HepG2 (cell line): ENCODE results near the gene PTH1R. TPM values are rescaled to one million over a fixed set of nuclear protein-coding genes. Genes with fewer than 3 reads are reported as not detected.
A peak's percentile ranks its signal among the peaks of the same experiment; 100 is the strongest.

ENCODE experiments used
- BCL6 ChIP-seq: IDR thresholded peaks from 2 replicates; pipeline ENCODE4 v1.6.1; 2016; ENCODE audit warnings: missing genetic modification reagents, missing compliant biosample characterization
- CBFB ChIP-seq: sonication (generic); formaldehyde crosslinking; IDR thresholded peaks from 2 replicates; pipeline ENCODE4 v1.4.0; 2020; ENCODE audit warnings: missing genetic modification reagents
- CEBPB ChIP-seq: IDR thresholded peaks from 2 replicates; pipeline ENCODE4 v1.6.1; 2011; ENCODE audit warnings: low read depth, low read length, improper control_type of control experiment, borderline replicate concordance
- CREM ChIP-seq, 2 experiments: sonication (generic) in 1 of 2; formaldehyde crosslinking in 1 of 2; IDR thresholded peaks; 2 replicates each; pipeline versions ENCODE4 v1.4.0 to v1.6.1; 2016 to 2020; ENCODE audit warnings: antibody characterized with exemption in 1 of 2, mild to moderate bottlenecking in 1 of 2, missing genetic modification reagents in 1 of 2
- HES4 ChIP-seq: sonication (generic); formaldehyde crosslinking; IDR thresholded peaks from 2 replicates; pipeline ENCODE4 v1.9.0; 2021; ENCODE audit warnings: mild to moderate bottlenecking, missing genetic modification reagents, borderline replicate concordance
- HMG20B ChIP-seq: conservative IDR thresholded peaks from 2 replicates; pipeline ENCODE4 v1.6.1; 2016; ENCODE audit warnings: missing genetic modification reagents, missing compliant biosample characterization
- NR0B2 ChIP-seq: sonication (generic); formaldehyde crosslinking; IDR thresholded peaks from 2 replicates; pipeline ENCODE4 v1.4.0; 2020; ENCODE audit warnings: mild to moderate bottlenecking, missing genetic modification reagents
- SKIL ChIP-seq: sonication (generic); formaldehyde crosslinking; IDR thresholded peaks from 2 replicates; pipeline ENCODE4 v1.8.0; 2022; ENCODE audit warnings: missing genetic modification reagents, mild to moderate bottlenecking, moderate library complexity, borderline replicate concordance
- TAF1 ChIP-seq: sonication (generic); formaldehyde crosslinking; IDR thresholded peaks from 2 replicates; pipeline ENCODE4 v1.4.0; 2020; ENCODE audit warnings: missing genetic modification reagents
- TAF15 ChIP-seq: fragments of 200-400 bp; formaldehyde crosslinking; IDR thresholded peaks from one replicate; pipeline ENCODE4 v1.6.1; 2018; ENCODE audit warnings: mild to moderate bottlenecking, low read depth, low read length; ENCODE audit not compliant: poor library complexity, severe bottlenecking
- TERF1 ChIP-seq: sonication (generic); formaldehyde crosslinking; IDR thresholded peaks from 2 replicates; pipeline ENCODE4 v1.8.0; 2022; ENCODE audit warnings: mild to moderate bottlenecking, missing genetic modification reagents, moderate library complexity
- ZFY ChIP-seq: sonication (generic); formaldehyde crosslinking; IDR thresholded peaks from 2 replicates; pipeline ENCODE4 v1.4.0; 2020; ENCODE audit warnings: missing genetic modification reagents
- ZNF121 ChIP-seq: sonication (generic); formaldehyde crosslinking; IDR thresholded peaks from 2 replicates; pipeline ENCODE4 v1.5.0; 2020; ENCODE audit warnings: mild to moderate bottlenecking, missing genetic modification reagents
- ZNF615 ChIP-seq: sonication (generic); formaldehyde crosslinking; IDR thresholded peaks from 2 replicates; pipeline ENCODE4 v1.5.0; 2020; ENCODE audit warnings: mild to moderate bottlenecking, missing genetic modification reagents, borderline replicate concordance
- ZNF704 ChIP-seq: sonication (generic); formaldehyde crosslinking; IDR thresholded peaks from 2 replicates; pipeline ENCODE4 v1.8.1; 2023; ENCODE audit warnings: mild to moderate bottlenecking, inconsistent platforms, moderate library complexity, missing genetic modification reagents, borderline replicate concordance
- ZNF749 ChIP-seq: sonication (generic); formaldehyde crosslinking; IDR thresholded peaks from 2 replicates; pipeline ENCODE4 v1.8.0; 2022; ENCODE audit warnings: mild to moderate bottlenecking, missing genetic modification reagents, moderate library complexity, borderline replicate concordance
- ZNF782 ChIP-seq: sonication (generic); formaldehyde crosslinking; IDR thresholded peaks from 2 replicates; pipeline ENCODE4 v1.4.0; 2020; ENCODE audit warnings: missing genetic modification reagents, mild to moderate bottlenecking, borderline replicate concordance
- ZSCAN31 ChIP-seq: sonication (generic); formaldehyde crosslinking; IDR thresholded peaks from 2 replicates; pipeline ENCODE4 v1.5.0; 2020; ENCODE audit warnings: low read depth, mild to moderate bottlenecking, missing genetic modification reagents
- polyA plus RNA-seq, 8 experiments: library from polyadenylated mRNA; depleted of rRNA in 3 of 8; stranded (reverse) in 7 of 8; unstranded in 1 of 8; fragments of >200 nt; fragmentation: Illumina TruSeq in 4 of 8; extraction: Trizol in 4 of 8; gene quantifications; 2 replicates each; pipeline versions ENCODE4 v1.2.1 to v1.2.3, GENCODE V29; 2011 to 2016; ENCODE audit warnings: low read depth in 4 of 8, missing spikeins in 1 of 8, mixed read lengths in 1 of 8; ENCODE audit not compliant: insufficient read depth in 1 of 8
- total RNA-seq, 5 experiments: library from RNA; depleted of rRNA; stranded (reverse); fragments of >200 nt; fragmentation: Illumina TruSeq; extraction: Trizol; gene quantifications; 2 replicates each; pipeline ENCODE4 v1.2.3, GENCODE V29; 2016; ENCODE audit warnings: low read depth in 1 of 5
- TF ChIP-seq, protein P1 (sequence below): sonication (generic); formaldehyde crosslinking; IDR thresholded peaks from 2 replicates; pipeline ENCODE4 v1.4.0; 2020; ENCODE audit warnings: missing genetic modification reagents
- TF ChIP-seq, protein P2 (sequence below): sonication (generic); formaldehyde crosslinking; conservative IDR thresholded peaks from 2 replicates; pipeline ENCODE4 v1.4.0; 2020; ENCODE audit warnings: missing genetic modification reagents

PTH1R gene
- total and polyA plus RNA-seq, 2 of the 13 experiments (the other 11 are each of a cell fraction or from before 2014, with no cell fraction given) = not detected

GRCh38 chr3:46931631-46932331 lies 54.3 kb downstream of the PTH1R start (continued):
- TF ChIP-seq CREM (IDR thresholded peaks at IDR 0.05) (no peak), CREM (CRISPR knock-in tag; IDR thresholded peaks at IDR 0.05) (no peak), ZFY (CRISPR knock-in tag) (no peak), ZNF615 (CRISPR knock-in tag) (no peak), CBFB (CRISPR knock-in tag) (no peak), ZNF121 (peak; percentile 60), ZSCAN31 (no peak), TAF1 (0 out of 2 replicates have a peak, but pooled peaks have one; percentile 4), HMG20B (CRISPR knock-in tag) (no peak), SKIL (CRISPR knock-in tag) (peak; percentile 38; the same call in 1 of the 2 replicates), CEBPB (no peak), NR0B2 (CRISPR knock-in tag) (no peak), TAF15 (no peak), ZNF782 (CRISPR knock-in tag) (no peak), BCL6 (CRISPR knock-in tag) (peak; percentile 39; the same call in 1 of the 2 replicates), TERF1 (CRISPR knock-in tag) (no peak), ZNF749 (no peak), ZNF704 (CRISPR knock-in tag) (no peak), HES4 (CRISPR knock-in tag) (no peak)
- TF ChIP-seq, protein P1, sequence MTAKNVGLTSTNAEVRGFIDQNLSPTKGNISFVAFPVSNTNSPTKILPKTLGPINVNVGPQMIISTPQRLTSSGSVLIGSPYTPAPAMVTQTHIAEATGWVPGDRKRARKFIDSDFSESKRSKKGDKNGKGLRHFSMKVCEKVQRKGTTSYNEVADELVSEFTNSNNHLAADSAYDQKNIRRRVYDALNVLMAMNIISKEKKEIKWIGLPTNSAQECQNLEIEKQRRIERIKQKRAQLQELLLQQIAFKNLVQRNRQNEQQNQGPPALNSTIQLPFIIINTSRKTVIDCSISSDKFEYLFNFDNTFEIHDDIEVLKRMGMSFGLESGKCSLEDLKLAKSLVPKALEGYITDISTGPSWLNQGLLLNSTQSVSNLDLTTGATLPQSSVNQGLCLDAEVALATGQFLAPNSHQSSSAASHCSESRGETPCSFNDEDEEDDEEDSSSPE (CRISPR knock-in tag) = no peak
- TF ChIP-seq, protein P2, sequence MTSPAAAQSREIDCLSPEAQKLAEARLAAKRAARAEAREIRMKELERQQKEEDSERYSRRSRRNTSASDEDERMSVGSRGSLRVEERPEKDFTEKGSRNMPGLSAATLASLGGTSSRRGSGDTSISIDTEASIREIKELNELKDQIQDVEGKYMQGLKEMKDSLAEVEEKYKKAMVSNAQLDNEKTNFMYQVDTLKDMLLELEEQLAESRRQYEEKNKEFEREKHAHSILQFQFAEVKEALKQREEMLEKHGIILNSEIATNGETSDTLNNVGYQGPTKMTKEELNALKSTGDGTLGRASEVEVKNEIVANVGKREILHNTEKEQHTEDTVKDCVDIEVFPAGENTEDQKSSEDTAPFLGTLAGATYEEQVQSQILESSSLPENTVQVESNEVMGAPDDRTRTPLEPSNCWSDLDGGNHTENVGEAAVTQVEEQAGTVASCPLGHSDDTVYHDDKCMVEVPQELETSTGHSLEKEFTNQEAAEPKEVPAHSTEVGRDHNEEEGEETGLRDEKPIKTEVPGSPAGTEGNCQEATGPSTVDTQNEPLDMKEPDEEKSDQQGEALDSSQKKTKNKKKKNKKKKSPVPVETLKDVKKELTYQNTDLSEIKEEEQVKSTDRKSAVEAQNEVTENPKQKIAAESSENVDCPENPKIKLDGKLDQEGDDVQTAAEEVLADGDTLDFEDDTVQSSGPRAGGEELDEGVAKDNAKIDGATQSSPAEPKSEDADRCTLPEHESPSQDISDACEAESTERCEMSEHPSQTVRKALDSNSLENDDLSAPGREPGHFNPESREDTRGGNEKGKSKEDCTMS (CRISPR knock-in tag) = no peak
